Measurements from ENCODE around the gene C19orf47. TPM values are rescaled to one million over a fixed set of nuclear protein-coding genes. Genes with fewer than 3 reads are reported as not detected.
"Not testable (repeated sequence)": the region's sequence is repeated elsewhere in the genome, so short reads cannot be mapped to it uniquely, and the experiment has no call there.

Gene C19orf47
- total RNA-seq, 8 experiments from 2014 or later = 9.8 to 16.7 (median 13.3) TPM

GRCh38 chr19:40387155-40387554 is 39.0 kb upstream of the C19orf47 start:
- in situ Hi-C loops (cut with MboI; ENCODE audit: low pct_unique_long_range_greater_than_20kb in 2 of 9, low sequenced_read_pairs in 9 of 9, unreplicated experiment in 9 of 9) = no loop called here
- H3K4me3 ChIP-seq = no peak overlapping the region
- no peak overlapping the region for H3K27ac ChIP-seq
- ATAC-seq (replicated peaks in 6 of 8) = no peak
- 71 to 96% (median 81%) methylated on average over 1 to 9 of the region's 10 CpGs; no CpG with 5 or more reads in 1 of the 10 experiments for WGBS, 10 experiments
- no peaks in the 10 kb centered on the region for H3K4me1 ChIP-seq (replicated peaks in 1 of 2)

DNA sequence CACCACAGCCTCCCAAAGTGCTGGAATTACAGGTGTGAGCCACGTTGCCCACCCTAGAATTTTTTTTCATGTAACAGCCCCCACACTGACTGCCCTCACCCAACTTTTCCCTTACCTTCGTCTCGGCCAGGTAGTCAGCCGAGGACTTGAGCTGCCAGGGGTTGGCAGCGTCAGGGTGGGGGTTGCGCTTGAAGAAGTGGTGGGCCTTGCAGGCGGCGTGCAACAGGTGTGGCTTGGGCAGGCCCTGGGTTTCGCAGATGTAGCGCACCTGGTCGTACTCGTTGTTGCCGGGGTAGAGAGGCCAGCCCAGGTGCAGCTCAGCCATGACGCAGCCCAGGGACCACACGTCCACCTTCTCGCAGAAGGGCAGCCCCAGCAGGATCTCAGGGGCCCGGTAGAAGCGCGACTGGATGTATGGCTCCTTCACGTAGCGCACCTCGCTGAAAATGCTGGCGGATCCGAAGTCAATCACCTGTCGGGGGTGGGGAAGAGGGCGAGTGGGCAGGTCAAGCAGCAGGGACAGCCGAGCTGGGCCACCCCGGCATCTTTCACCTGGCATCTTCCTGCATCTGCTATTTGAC is 35.6 kb upstream of the C19orf47 start:
- in situ Hi-C loops (cut with MboI; ENCODE audit: low pct_unique_long_range_greater_than_20kb in 2 of 9, low sequenced_read_pairs in 9 of 9, unreplicated experiment in 9 of 9) = no loop called here
- H3K27ac ChIP-seq = no peak overlapping the region
- ATAC-seq (replicated peaks in 6 of 8) = no peak

GRCh38 chr19:40381321-40381720 is 33.1 kb upstream of the C19orf47 start:
- WGBS, 10 experiments = 100% methylated on average over 1 to 2 of the region's 3 CpGs; no CpG with 5 or more reads in 8 of the 10 experiments
- Histone ChIP-seq H3K27ac (no peak overlapping the region), H3K4me1 (replicated peaks in 1 of 2) (no peaks in the 10 kb centered on the region), H3K4me3 (no peak overlapping the region)
- in situ Hi-C loops (cut with MboI; ENCODE audit: low pct_unique_long_range_greater_than_20kb in 2 of 9, low sequenced_read_pairs in 9 of 9, unreplicated experiment in 9 of 9) = no loop called here
- peak in 1 of 8 experiments; percentile 27 for ATAC-seq (replicated peaks in 6 of 8)

More for the DNA sequence above, 35.6 kb upstream of the C19orf47 start:
- H3K4me1 ChIP-seq (replicated peaks in 1 of 2) = no peaks in the 10 kb centered on the region
- WGBS, 10 experiments = 71 to 100% (median 94%) methylated on average over 1 to 12 of the region's 28 CpGs; no CpG with 5 or more reads in 3 of the 10 experiments
- no peak overlapping the region for H3K4me3 ChIP-seq

DNA sequence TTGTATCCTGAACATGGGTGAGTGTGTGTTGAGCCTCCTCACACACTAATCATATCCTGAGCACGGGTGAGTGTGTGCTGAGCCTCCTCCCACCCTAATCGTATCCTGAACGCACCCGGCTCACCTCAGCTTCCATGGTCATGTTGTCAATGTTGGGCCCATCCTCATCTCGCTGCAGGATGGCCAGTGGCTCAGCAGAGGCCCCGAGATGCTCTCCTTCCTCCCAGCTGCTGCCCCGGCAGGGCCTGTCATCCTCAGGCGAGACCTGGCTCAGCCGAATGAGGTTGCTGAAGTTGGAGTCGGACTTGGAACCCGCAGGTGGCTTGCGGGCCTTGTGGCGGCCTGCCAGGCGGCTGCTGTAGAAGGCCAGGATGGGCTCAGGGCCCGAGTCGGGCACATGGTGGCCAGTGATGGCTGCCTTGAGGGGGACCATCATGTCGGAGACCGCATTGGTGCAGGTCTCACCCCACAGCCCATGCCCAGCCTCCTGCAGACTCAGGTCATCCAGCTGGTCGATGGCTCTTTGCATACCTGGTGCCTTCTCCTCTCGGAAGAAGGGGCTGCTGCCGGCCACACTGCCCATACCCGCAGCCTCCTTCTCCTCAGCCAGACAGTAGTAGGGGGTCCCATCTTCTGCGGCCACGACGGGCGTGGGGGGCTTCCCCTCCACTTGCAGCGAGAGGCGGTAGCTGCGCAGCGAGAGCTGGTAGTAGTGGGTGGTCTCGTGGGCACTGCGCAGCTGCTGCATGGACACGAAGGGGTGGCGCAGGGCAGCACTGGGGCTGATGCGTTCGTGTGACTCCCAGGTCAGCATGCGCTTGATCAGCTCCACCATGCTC is 32.2 kb upstream of the C19orf47 start:
- Histone ChIP-seq H3K4me3 (no peak overlapping the region), H3K27ac (no peak overlapping the region), H3K4me1 (replicated peaks in 1 of 2) (no peaks in the 10 kb centered on the region)
- peak in 3 of 8 experiments; percentile 6 to 11 (median 10) for ATAC-seq (replicated peaks in 6 of 8)
- WGBS, 10 experiments = 80 to 100% (median 93%) methylated on average over 1 to 12 of the region's 37 CpGs; no CpG with 5 or more reads in 4 of the 10 experiments
- in situ Hi-C loops (cut with MboI; ENCODE audit: low pct_unique_long_range_greater_than_20kb in 2 of 9, low sequenced_read_pairs in 9 of 9, unreplicated experiment in 9 of 9) = no loop called here

DNA sequence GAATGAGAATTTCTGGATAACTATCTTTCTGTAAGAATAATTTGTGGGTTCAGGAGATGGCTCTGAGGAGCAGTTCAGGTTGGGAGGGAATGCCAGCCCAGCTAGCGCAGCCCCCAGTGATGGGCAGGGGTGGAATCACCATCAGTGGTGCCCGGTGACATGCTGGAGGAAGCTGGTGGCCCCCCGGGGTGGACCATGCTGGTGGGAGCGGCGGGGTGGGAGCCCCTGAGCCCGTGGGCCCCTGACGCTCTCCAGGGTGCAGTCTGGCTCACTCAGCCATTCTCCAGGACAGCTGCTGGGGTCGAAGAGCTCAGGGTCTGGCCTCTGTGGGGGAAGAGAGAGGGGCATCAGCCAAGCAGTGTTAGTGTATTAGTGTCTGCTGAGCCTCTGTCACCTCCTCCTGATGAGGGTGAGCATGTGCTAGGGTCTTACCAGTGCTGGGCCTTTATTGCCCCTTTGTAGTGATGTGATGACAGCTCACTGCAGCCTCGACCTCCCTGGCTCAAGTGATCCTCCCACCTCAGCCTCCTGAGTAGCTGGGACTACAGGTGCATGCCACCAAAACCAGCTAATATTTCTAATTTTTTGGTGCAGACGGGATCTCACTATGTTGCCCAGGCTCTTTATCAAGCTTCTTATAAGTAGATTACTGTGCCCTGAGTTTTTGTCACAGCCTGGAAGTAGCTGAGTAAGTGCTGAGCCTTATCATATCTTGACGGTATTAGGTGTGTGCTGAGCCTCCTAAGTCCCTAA is 31.4 kb upstream of the C19orf47 start:
- no peak for ATAC-seq (replicated peaks in 6 of 8)
- WGBS, 10 experiments = 33 to 100% (median 87%) methylated on average over 1 to 6 of the region's 11 CpGs; no CpG with 5 or more reads in 3 of the 10 experiments
- Histone ChIP-seq H3K4me3 (no peak overlapping the region), H3K4me1 (replicated peaks in 1 of 2) (no peaks in the 10 kb centered on the region), H3K27ac (no peak overlapping the region)
- in situ Hi-C loops (cut with MboI; ENCODE audit: low pct_unique_long_range_greater_than_20kb in 2 of 9, low sequenced_read_pairs in 9 of 9, unreplicated experiment in 9 of 9) = no loop called here

- peak in 6 of 8 experiments; percentile 14 to 32 (median 23) for ATAC-seq (replicated peaks in 6 of 8)
- WGBS, 10 experiments = 93 to 100% methylated on average over 2 of the region's 2 CpGs; no CpG with 5 or more reads in 8 of the 10 experiments
- Histone ChIP-seq H3K4me3 (no peak overlapping the region), H3K4me1 (replicated peaks in 1 of 2) (no peaks in the 10 kb centered on the region), H3K27ac (no peak overlapping the region)
- in situ Hi-C loops (cut with MboI; ENCODE audit: low pct_unique_long_range_greater_than_20kb in 2 of 9, low sequenced_read_pairs in 9 of 9, unreplicated experiment in 9 of 9) = no loop called here
Measured at GRCh38 chr19:40378509-40378908, 30.3 kb upstream of the C19orf47 start.

GRCh38 chr19:40377876-40378385 is 29.7 kb upstream of the C19orf47 start:
- WGBS, 10 experiments = 90 to 100% (median 100%) methylated on average over 1 to 2 of the region's 25 CpGs; no CpG with 5 or more reads in 7 of the 10 experiments
- in situ Hi-C loops (cut with MboI; ENCODE audit: low pct_unique_long_range_greater_than_20kb in 2 of 9, low sequenced_read_pairs in 9 of 9, unreplicated experiment in 9 of 9) = no loop called here
- no peak overlapping the region for H3K4me3 ChIP-seq
- peak in 3 of 8 experiments; percentile 9 to 13 (median 10) for ATAC-seq (replicated peaks in 6 of 8)
- H3K27ac ChIP-seq = no peak overlapping the region
- H3K4me1 ChIP-seq (replicated peaks in 1 of 2) = no peaks in the 10 kb centered on the region

- 88 to 100% (median 92%) methylated on average over 3 to 5 of the region's 17 CpGs; no CpG with 5 or more reads in 6 of the 10 experiments for WGBS, 10 experiments
- H3K4me1 ChIP-seq (replicated peaks in 1 of 2) = no peaks in the 10 kb centered on the region
- H3K4me3 ChIP-seq = no peak overlapping the region
- no peak for ATAC-seq (replicated peaks in 6 of 8)
- in situ Hi-C loops (cut with MboI; ENCODE audit: low pct_unique_long_range_greater_than_20kb in 2 of 9, low sequenced_read_pairs in 9 of 9, unreplicated experiment in 9 of 9) = no loop called here
- no peak overlapping the region for H3K27ac ChIP-seq
Measured at GRCh38 chr19:40376286-40376862, 28.2 kb upstream of the C19orf47 start.

- Histone ChIP-seq H3K27ac (no peak overlapping the region), H3K4me3 (no peak overlapping the region), H3K4me1 (replicated peaks in 1 of 2) (no peaks in the 10 kb centered on the region)
- WGBS, 10 experiments = 80 to 100% (median 92%) methylated on average over 1 to 7 of the region's 7 CpGs; no CpG with 5 or more reads in 4 of the 10 experiments
- no peak for ATAC-seq (replicated peaks in 6 of 8)
- in situ Hi-C loops (cut with MboI; ENCODE audit: low pct_unique_long_range_greater_than_20kb in 2 of 9, low sequenced_read_pairs in 9 of 9, unreplicated experiment in 9 of 9) = no loop called here
Measured at GRCh38 chr19:40374084-40374483, 25.9 kb upstream of the C19orf47 start.

DNA sequence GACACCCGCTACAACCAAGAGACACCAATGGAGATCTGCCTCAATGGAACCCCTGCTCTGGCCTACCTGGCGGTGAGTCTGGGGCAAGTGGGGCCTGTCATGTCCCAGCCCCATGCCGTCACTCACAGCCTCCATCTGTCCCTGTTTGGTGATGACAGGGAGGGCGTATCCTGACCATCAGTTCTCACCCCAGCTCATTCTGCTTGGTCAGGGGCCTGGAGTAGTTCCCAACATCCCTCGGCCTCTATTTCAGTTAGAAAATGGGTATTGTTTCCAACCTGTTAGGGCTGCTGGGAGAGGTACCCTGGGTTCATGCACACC is 23.6 kb upstream of the C19orf47 start:
- ATAC-seq (replicated peaks in 6 of 8) = no peak
- H3K4me3 ChIP-seq = no peak overlapping the region
- WGBS, 10 experiments = 90 to 100% (median 100%) methylated on average over 1 to 2 of the region's 5 CpGs; no CpG with 5 or more reads in 7 of the 10 experiments
- peaks cover 6% of the 10 kb centered on the region in 2 donors for H3K4me1 ChIP-seq (replicated peaks in 1 of 2)
- H3K27ac ChIP-seq = no peak overlapping the region
- in situ Hi-C loops (cut with MboI; ENCODE audit: low pct_unique_long_range_greater_than_20kb in 2 of 9, low sequenced_read_pairs in 9 of 9, unreplicated experiment in 9 of 9) = no loop called here

DNA sequence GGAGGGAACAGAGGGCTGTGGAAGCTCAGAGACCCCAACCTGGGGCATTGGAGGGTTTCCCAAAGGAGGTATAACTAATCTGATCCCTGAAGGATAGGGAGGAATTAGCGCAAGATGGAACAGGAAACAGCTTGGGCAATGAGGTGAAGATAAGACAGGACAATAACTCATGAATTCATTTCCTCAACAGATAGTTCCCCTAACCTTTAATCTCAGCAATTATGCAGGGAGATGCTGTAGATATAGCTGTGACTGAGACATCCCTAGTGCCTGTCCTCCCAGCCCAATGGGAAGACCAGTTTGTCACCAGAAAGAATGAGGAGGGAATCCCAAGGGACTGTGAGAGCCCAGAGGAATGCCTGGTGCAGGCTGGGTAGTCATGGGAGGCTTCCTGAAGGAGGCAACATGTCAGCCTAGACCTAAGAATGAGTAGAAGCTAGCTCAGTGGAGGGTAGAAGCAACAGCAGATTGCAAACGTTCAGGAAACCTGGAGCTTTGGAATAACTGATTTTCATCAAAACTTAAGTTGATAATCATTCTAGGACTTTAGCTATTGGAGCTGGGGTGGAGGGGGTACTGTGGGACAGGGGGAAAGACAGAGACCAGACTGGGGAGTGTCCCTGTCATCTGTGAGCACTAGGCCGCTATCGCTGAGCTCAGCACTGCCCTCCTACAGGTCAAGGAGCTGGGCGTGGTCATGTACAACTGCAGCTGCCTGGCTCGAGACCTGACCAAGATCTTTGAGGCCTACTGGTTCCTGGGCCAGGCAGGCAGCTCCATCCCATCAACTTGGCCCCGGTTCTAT is 23.0 kb upstream of the C19orf47 start:
- Histone ChIP-seq H3K4me1 (replicated peaks in 1 of 2) (peaks cover 11% of the 10 kb centered on the region in 2 donors), H3K27ac (no peak overlapping the region), H3K4me3 (no peak overlapping the region)
- 70 to 100% (median 88%) methylated on average over 1 to 3 of the region's 7 CpGs; no CpG with 5 or more reads in 4 of the 10 experiments for WGBS, 10 experiments
- ATAC-seq (replicated peaks in 6 of 8) = peak in 1 of 8 experiments; percentile 15
- in situ Hi-C loops (cut with MboI; ENCODE audit: low pct_unique_long_range_greater_than_20kb in 2 of 9, low sequenced_read_pairs in 9 of 9, unreplicated experiment in 9 of 9) = no loop called here

- ATAC-seq (replicated peaks in 6 of 8); in situ Hi-C loops (cut with MboI; ENCODE audit: low pct_unique_long_range_greater_than_20kb in 2 of 9, low sequenced_read_pairs in 9 of 9, unreplicated experiment in 9 of 9); H3K27ac ChIP-seq; H3K4me3 ChIP-seq: not testable (repeated sequence)
- 82 to 100% (median 100%) methylated on average over 1 to 3 of the region's 3 CpGs; no CpG with 5 or more reads in 7 of the 10 experiments for WGBS, 10 experiments
- H3K4me1 ChIP-seq (replicated peaks in 1 of 2) = peaks cover 11% of the 10 kb centered on the region in 2 donors
Measured at GRCh38 chr19:40370253-40370652, 22.1 kb upstream of the C19orf47 start.

All from motor neuron (in vitro differentiated cells).